PC-9 (cell line): ENCODE data around the gene HOXB6. TPM values are rescaled to one million over a fixed set of nuclear protein-coding genes. Genes with fewer than 3 reads are reported as not detected.

Experiments used
- BruUV-seq: library from RNA; stranded (reverse); fragments of 400-500 nt; replicated peaks from 2 replicates; lab custom pipeline; 2021; lab: Mats Ljungman, UMichigan
- CTCF ChIA-PET: fragments of 300-600 bp; sonication (Branson Sonifier 250); formaldehyde crosslinking; loops from one replicate; lab custom pipeline; 2022; ENCODE audit warnings: antibody characterized with exemption; lab: Charles Lee
- POLR2A ChIA-PET: fragments of 300-600 bp; sonication (Branson Sonifier 250); formaldehyde crosslinking; loops from one replicate; lab custom pipeline; 2022; ENCODE audit warnings: antibody characterized with exemption; ENCODE audit not compliant: unreplicated experiment; lab: Charles Lee
- DNase-seq, 2 experiments: peaks; one replicate each; pipeline versions ENCODE4 v3.0.0 to v3.0.0-alpha.2; 2015 to 2022; ENCODE audit warnings: mixed read lengths in 1 of 2
- H2AFZ ChIP-seq: fragments of 200-600 bp; sonication (generic); 2 replicates; pipeline ENCODE4 v1.8.1; 2017; ENCODE audit warnings: antibody characterized with exemption
- H3F3A ChIP-seq: fragments of 200-600 bp; sonication (generic); 2 replicates; pipeline ENCODE4 v1.8.1; 2017; ENCODE audit warnings: antibody characterized with exemption, mild to moderate bottlenecking, low read depth; ENCODE audit not compliant: insufficient read depth
- H3K27ac ChIP-seq: fragments of 200-600 bp; sonication (generic); 2 replicates; pipeline ENCODE4 v1.6.1; 2016; ENCODE audit warnings: mixed run types
- H3K27me3 ChIP-seq: fragments of 200-600 bp; sonication (generic); 2 replicates; pipeline ENCODE4 v1.6.1; 2016; ENCODE audit warnings: low read depth, mixed run types; ENCODE audit not compliant: insufficient read depth
- H3K36me3 ChIP-seq: fragments of 200-600 bp; sonication (generic); 2 replicates; pipeline ENCODE4 v1.6.1; 2016; ENCODE audit warnings: low read depth, mixed run types
- H3K4me1 ChIP-seq: fragments of 200-600 bp; sonication (generic); replicated peaks from 2 replicates; pipeline ENCODE4 v1.6.1; 2016; ENCODE audit warnings: mixed run types; ENCODE audit not compliant: insufficient read depth
- H3K4me2 ChIP-seq: fragments of 200-600 bp; sonication (generic); 2 replicates; pipeline ENCODE4 v1.6.1; 2017; ENCODE audit warnings: mixed run types
- H3K4me3 ChIP-seq: fragments of 200-600 bp; sonication (generic); 2 replicates; pipeline ENCODE4 v1.6.1; 2016; ENCODE audit warnings: mixed run types
- H3K79me2 ChIP-seq: fragments of 200-600 bp; sonication (generic); 2 replicates; pipeline ENCODE4 v1.6.1; 2017; ENCODE audit warnings: low read depth, mixed run types
- H3K9me2 ChIP-seq: fragments of 200-600 bp; sonication (generic); 2 replicates; pipeline ENCODE4 v1.8.1; 2017; ENCODE audit warnings: mild to moderate bottlenecking; ENCODE audit not compliant: insufficient read depth
- H3K9me3 ChIP-seq: fragments of 200-600 bp; sonication (generic); 2 replicates; pipeline ENCODE4 v1.8.1; 2016; ENCODE audit warnings: low read depth; ENCODE audit not compliant: insufficient read depth
- H4K20me1 ChIP-seq: fragments of 200-600 bp; sonication (generic); 2 replicates; pipeline ENCODE4 v1.8.1; 2017; ENCODE audit not compliant: insufficient read depth
- EZH2 ChIP-seq: fragments of 200-600 bp; sonication (generic); IDR thresholded peaks from 2 replicates; pipeline ENCODE4 v1.8.0; 2017; ENCODE audit warnings: antibody characterized with exemption, low read depth
- intact Hi-C: fragments of 100-400 bp; cut with micrococcal nuclease; formaldehyde crosslinking; loops from one replicate; pipeline ENCODE4 v1.10.0; 2022; ENCODE audit not compliant: unreplicated experiment
- total RNA-seq: library from RNA; stranded (reverse); gene quantifications from 2 replicates; pipeline ENCODE4 v1.2.3, GENCODE V29; 2021
- TF ChIP-seq, protein P1 (sequence below): fragments of 200-600 bp; sonication (generic); conservative IDR thresholded peaks from 2 replicates; pipeline ENCODE4 v1.6.1; 2017; ENCODE audit warnings: mixed run types, antibody characterized with exemption, mild to moderate bottlenecking, moderate library complexity

Gene HOXB6
- total RNA-seq, 1 experiment from 2014 or later, result 30.7 TPM

GRCh38 chr17:48551596-48552465 is 53.0 kb downstream of the HOXB6 start:
- no peaks in the 10 kb centered on the region for H3K36me3 ChIP-seq
- no peaks in the 10 kb centered on the region for H3K9me3 ChIP-seq
- no peaks in the 10 kb centered on the region for H3K27me3 ChIP-seq
- no peak overlapping the region for H3K4me2 ChIP-seq
- H3K4me1 ChIP-seq, result no peaks in the 10 kb centered on the region
- H3K27ac ChIP-seq, result no peak overlapping the region
- ChIA-PET CTCF (no interaction called here), POLR2A (no interaction called here)
- H3K4me3 ChIP-seq, result no peak overlapping the region
- no TSS peak for BruUV-seq
- H4K20me1 ChIP-seq, result no peaks in the 10 kb centered on the region
- no peak for TF ChIP-seq EZH2
- TF ChIP-seq, protein P1, sequence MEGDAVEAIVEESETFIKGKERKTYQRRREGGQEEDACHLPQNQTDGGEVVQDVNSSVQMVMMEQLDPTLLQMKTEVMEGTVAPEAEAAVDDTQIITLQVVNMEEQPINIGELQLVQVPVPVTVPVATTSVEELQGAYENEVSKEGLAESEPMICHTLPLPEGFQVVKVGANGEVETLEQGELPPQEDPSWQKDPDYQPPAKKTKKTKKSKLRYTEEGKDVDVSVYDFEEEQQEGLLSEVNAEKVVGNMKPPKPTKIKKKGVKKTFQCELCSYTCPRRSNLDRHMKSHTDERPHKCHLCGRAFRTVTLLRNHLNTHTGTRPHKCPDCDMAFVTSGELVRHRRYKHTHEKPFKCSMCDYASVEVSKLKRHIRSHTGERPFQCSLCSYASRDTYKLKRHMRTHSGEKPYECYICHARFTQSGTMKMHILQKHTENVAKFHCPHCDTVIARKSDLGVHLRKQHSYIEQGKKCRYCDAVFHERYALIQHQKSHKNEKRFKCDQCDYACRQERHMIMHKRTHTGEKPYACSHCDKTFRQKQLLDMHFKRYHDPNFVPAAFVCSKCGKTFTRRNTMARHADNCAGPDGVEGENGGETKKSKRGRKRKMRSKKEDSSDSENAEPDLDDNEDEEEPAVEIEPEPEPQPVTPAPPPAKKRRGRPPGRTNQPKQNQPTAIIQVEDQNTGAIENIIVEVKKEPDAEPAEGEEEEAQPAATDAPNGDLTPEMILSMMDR, result no peak
- no peak for DNase-seq
- H3F3A ChIP-seq, result peaks cover 3% of the 10 kb centered on the region; the same call in 1 of the 2 replicates
- H2AFZ ChIP-seq, result no peak overlapping the region
- H3K9me2 ChIP-seq, result no peaks in the 10 kb centered on the region
- intact Hi-C loops, result no loop called here
- H3K79me2 ChIP-seq, result no peaks in the 10 kb centered on the region

DNA sequence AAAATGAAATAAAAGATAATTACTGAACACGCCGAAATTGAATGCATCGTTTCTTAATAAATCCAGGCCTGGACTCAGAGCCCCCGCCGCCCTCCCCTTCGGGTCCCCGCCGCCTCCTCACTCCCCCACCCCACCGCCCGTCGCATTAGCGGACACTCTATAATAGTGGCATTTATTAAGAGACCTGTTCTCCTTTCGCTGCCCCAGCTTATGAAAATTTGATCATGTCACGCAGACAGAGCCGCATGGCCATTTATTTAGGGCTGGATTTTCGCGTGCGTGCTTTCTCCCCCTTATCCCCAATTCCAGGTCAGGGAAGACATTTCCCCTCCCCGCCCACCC is 53.6 kb downstream of the HOXB6 start:
- Histone ChIP-seq H3K4me2 (no peak overlapping the region), H3K79me2 (no peaks in the 10 kb centered on the region), H2AFZ (no peak overlapping the region), H3K4me3 (no peak overlapping the region), H3K9me2 (no peaks in the 10 kb centered on the region), H3K36me3 (no peaks in the 10 kb centered on the region), H3K27ac (no peak overlapping the region), H3F3A (peaks cover 7% of the 10 kb centered on the region; the same call in 1 of the 2 replicates), H4K20me1 (no peaks in the 10 kb centered on the region), H3K4me1 (no peaks in the 10 kb centered on the region), H3K27me3 (no peaks in the 10 kb centered on the region), H3K9me3 (no peaks in the 10 kb centered on the region)
- no peak for TF ChIP-seq EZH2
- TF ChIP-seq, protein P1, result no peak
- intact Hi-C loops, result no loop called here
- POLR2A ChIA-PET, result no interaction called here
- DNase-seq, result no peak
- BruUV-seq, result no TSS peak
- CTCF ChIA-PET, result no interaction called here

DNA sequence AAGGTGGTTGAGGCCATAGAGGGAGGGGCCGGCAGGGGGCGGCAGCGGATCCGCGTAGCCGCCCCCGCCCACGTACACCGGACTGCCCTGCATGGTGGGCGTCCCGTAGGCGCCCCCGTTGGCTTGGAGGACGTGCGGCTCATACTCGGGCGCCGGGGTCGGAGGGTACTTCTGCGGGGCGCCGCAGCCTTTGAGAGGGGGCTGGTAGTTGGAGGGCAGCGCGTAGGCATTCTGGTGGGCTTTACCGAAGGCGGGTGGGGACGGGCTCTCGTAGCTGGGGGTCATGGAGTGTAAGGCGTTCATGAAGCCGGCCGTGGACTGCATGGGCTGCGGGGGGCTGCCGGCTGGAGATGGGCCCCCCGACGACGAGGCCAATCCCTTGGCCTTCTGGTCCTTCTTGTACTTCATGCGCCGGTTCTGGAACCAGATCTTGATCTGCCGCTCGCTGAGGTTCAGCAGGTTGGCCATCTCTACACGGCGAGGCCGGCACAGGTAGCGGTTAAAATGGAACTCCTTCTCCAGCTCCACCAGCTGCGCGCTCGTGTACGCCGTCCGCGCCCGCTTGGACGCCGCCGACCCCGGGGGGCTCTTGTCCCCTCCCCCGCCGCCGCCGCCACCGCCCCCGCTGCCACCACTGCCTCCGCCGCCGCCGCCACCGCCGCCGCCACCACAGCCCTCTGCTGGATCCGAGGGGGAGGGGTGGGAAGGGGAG is 54.1 kb downstream of the HOXB6 start:
- H3K27me3 ChIP-seq, result no peaks in the 10 kb centered on the region
- no peaks in the 10 kb centered on the region for H3K79me2 ChIP-seq
- no peaks in the 10 kb centered on the region for H4K20me1 ChIP-seq
- intact Hi-C loops, result no loop called here
- no TSS peak for BruUV-seq
- ChIA-PET CTCF (no interaction called here), POLR2A (no interaction called here)
- no peaks in the 10 kb centered on the region for H3K4me1 ChIP-seq
- peaks cover 7% of the 10 kb centered on the region; the same call in 1 of the 2 replicates for H3F3A ChIP-seq
- H3K27ac ChIP-seq, result no peak overlapping the region
- H2AFZ ChIP-seq, result no peak overlapping the region
- DNase-seq, result no peak
- no peaks in the 10 kb centered on the region for H3K9me2 ChIP-seq
- no peaks in the 10 kb centered on the region for H3K36me3 ChIP-seq
- TF ChIP-seq, protein P1, result no peak
- no peak for TF ChIP-seq EZH2
- H3K4me3 ChIP-seq, result no peak overlapping the region
- no peaks in the 10 kb centered on the region for H3K9me3 ChIP-seq
- H3K4me2 ChIP-seq, result no peak overlapping the region
